ENCODE results near the gene TM9SF4.
A peak's percentile ranks its signal among the peaks of the same experiment; 100 is the strongest.

Gene TM9SF4

DNA sequence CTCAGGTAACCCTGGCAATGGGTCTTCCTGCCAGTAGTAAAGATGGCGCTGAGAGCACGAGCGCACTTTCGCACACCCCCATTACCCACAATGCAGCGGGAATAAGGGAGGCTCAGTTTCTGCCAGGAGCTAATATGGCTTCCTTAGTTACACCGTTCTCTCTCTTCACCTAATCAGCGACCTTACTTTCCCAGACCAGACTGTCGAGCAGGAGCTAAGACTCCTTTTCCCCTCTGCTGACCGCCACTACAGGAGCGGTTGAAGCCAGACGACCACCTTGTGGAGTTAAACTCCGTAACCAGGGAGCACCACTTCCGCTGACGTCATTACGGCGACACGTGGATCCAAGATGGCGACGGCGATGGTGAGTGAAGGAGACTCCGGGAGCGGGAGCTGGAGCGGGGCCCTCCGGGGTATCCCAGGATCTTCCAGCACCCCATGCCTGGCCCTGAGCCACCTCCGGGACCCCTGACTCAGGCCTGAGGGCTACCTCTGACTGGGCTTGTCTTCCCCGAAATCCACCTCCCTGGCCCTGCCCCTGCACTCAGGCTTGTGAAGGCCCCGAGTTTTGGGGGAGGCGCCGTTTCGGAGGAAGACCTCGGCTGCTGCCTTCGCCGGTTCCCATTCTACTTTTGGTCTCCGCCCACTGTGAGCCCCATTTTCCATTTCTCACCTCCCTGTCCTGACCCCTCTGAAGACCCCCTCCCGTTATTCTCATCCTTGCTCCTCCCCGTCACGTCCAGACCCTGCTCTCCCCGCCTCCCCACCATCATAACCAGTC is at the start of gene TM9SF4:
Gene TM9SF4 (plus strand): TSS at position 323 of the 781 bp plus-strand sequence. CDS start 27 bp downstream, at position 350.
- peak; percentile 79 to 86 for DNase-seq (ENCODE audit: low read depth in 2 of 2)

DNA sequence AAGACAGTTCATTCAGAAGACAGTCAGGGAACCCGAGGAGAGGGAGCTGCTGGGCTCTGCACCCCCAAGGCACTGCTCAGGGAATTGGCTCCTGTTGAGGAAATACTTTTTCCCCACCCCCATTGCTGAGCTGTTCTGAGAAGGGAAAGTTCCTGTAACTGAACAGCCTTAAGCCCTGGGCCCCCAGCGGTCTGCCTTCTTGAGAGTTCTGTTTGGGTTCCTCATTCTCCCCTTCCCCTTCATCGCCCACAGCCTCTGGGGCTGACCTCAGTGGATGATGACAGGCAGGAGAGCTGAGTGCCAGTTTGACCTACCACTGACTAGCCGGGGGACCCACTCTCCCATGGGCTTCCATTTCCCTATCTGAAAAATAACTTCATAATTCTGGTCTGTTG is 46.7 kb upstream of the TM9SF4 start:
- DNase-seq (ENCODE audit: low read depth in 2 of 2) = no peak

- DNase-seq (ENCODE audit: low read depth in 2 of 2) = no peak
Measured at GRCh38 chr20:32063695-32064094, 45.8 kb upstream of the TM9SF4 start.

GRCh38 chr20:32064667-32065066 is 44.8 kb upstream of the TM9SF4 start:
- no peak for DNase-seq (ENCODE audit: low read depth in 2 of 2)

DNA sequence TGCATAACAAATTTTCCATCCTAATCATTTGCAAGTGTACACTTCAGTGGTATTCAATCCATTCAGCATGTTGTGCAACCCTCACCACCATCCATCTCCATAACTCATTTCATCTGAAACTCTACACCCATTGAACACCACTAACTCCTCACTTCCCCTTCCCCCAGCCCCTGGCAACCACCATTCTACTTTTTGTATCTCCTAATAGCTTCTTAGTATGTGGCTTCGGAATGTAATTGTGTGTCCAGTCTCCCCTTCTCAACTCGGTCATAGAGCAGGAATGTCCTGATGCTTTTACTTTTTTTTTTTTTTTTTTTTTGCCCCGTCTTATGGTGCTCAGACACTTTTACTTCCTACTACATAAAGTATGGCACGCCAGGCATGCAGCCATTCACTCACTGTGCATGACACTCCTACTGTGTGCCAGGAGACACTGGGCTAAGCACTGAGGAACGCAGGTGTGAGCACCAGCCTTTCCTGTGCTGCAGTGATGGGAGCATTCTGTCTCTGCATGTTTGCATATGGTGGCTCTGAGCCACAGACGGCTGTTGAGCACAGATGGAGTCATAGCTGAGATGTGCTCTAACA is 42.2 kb upstream of the TM9SF4 start:
- no peak for DNase-seq (ENCODE audit: low read depth in 2 of 2)

- no peak for DNase-seq (ENCODE audit: low read depth in 2 of 2)
Measured at GRCh38 chr20:32068174-32068573, 41.3 kb upstream of the TM9SF4 start.

GRCh38 chr20:32069711-32070110 is 39.8 kb upstream of the TM9SF4 start:
- DNase-seq (ENCODE audit: low read depth in 2 of 2) = no peak

DNA sequence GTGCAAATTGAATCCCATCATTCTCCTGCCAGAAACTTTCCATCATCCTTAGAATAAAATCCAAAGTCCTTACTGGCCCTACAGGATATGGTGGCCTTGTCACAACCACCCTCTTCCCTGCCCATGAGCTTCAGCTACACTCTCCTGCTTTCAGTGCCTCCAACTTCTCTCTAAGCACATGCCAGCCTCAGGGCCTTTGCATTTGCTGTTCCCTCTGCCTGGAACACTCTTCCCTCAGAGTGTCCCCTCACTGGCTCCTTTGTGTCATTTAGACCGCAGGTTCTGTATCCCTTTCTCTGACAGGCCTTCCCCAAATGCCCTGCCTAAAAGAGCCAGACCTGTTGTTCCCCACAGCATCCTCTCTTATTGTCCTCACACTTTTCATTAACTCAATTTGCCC is 39.2 kb upstream of the TM9SF4 start:
- DNase-seq (ENCODE audit: low read depth in 2 of 2) = no peak

GRCh38 chr20:32070690-32071213 is 38.8 kb upstream of the TM9SF4 start:
- DNase-seq (ENCODE audit: low read depth in 2 of 2) = no peak

GRCh38 chr20:32071395-32072167 is 37.9 kb upstream of the TM9SF4 start:
- DNase-seq (ENCODE audit: low read depth in 2 of 2) = no peak

DNA sequence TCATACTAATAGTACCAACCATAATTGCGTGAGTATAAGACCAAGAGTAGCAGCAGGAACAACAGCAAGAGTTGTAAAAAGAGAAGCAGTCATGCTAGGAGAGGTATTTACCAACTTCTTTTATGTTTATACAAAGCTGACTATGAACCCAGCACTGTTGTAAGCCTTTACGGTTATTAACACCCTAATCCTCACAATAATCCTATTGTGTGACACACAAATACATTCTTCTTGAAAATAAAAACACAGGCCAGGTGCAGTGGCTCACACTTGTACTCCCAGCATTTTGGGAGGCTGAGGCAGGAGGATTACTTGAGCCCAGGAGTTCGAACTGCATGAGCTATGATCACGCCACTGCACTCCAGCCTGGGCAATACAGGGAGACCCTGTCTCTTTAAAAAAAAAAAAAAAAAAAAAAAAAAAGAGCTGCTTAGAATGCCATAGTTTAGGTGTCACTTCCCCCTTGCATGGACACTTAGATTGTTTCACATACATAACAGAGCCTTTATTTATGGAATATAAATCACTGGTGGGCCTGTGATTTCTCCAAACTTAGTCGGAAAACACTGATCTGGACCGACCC is 37.3 kb upstream of the TM9SF4 start:
- no peak for DNase-seq (ENCODE audit: low read depth in 2 of 2)

DNA sequence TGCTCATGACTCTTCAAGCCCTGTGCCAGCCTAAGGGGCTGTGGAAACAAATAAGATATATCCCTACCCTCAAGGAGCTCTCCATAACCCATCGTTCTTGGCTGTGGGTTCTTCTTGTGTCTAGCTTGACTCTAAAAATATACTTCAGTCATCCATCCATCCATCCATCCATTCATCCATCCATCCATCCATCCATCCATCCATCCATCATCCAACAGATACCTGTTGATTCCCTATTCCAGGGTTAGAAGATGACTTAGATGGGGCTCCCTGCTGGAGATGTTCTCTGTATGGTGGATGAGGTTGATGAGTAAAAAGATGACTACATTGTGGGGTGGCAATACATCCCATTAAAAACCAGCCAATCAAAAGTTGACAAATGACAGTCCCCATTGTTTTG is 34.0 kb upstream of the TM9SF4 start:
- DNase-seq (ENCODE audit: low read depth in 2 of 2) = no peak

DNA sequence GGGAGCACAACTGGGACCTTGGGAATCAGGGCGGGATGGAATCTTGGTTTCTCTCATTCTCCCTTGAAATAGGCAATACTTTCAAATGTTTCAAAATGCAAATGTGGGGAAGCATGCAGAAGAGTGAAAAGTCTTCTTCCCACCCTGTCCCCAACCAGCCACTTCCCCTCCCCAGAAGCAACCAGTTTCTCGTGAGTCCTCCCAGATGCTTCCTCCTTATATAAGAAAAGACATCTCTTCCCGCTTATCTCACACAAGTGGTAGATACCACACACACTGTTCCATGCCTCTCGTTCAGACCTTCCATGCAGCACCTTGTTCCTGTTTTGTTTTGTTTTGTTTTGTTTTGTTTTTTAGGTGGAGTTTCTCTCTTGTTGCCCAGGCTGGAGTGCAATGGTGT is 32.3 kb upstream of the TM9SF4 start:
- no peak for DNase-seq (ENCODE audit: low read depth in 2 of 2)

GRCh38 chr20:32078322-32078721 is 31.2 kb upstream of the TM9SF4 start:
- no peak for DNase-seq (ENCODE audit: low read depth in 2 of 2)

- DNase-seq (ENCODE audit: low read depth in 2 of 2) = no peak
Measured at GRCh38 chr20:32078791-32079190, 30.7 kb upstream of the TM9SF4 start.

GRCh38 chr20:32079655-32080109 is 29.8 kb upstream of the TM9SF4 start:
- no peak for DNase-seq (ENCODE audit: low read depth in 2 of 2)

DNA sequence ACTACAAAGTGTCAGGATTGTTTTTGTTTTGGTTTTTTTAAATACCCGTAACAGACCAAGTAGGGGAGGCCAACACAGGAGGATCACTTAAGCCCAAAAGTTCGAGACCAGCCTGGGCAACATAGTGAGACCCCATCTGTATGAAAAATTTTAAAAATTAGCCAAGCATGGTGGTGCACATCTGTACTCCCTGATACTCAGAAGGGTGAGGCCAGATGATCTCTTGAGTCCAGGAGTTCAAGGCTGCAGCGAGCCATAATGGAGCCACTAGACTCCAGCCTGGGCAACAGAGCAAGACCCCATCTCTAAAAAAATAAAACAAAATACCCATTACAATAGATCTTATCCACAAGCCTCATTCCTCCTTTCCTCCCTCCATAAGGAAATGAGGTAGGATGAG is 28.7 kb upstream of the TM9SF4 start:
- DNase-seq (ENCODE audit: low read depth in 2 of 2) = no peak

- no peak for DNase-seq (ENCODE audit: low read depth in 2 of 2)
Measured at GRCh38 chr20:32083469-32083868, 26.0 kb upstream of the TM9SF4 start.

GRCh38 chr20:32087070-32087469 is 22.4 kb upstream of the TM9SF4 start:
- DNase-seq (ENCODE audit: low read depth in 2 of 2) = no peak

- no peak for DNase-seq (ENCODE audit: low read depth in 2 of 2)
Measured at GRCh38 chr20:32088759-32089158, 20.8 kb upstream of the TM9SF4 start.

- DNase-seq (ENCODE audit: low read depth in 2 of 2) = no peak
Measured at GRCh38 chr20:32089637-32090362, 19.7 kb upstream of the TM9SF4 start.

Measured in stimulated activated CD4-positive, alpha-beta T cell treated with anti-CD3 and anti-CD28 coated beads, Interleukin-15, amount 100 ng/mL, for 48 hours (primary cell).